RPMI8226 (cell line): ENCODE data around the gene MOSPD2.

Source experiments
- DNase-seq: peaks from one replicate; pipeline ENCODE4 v3.0.0-alpha.2; 2015

MOSPD2 gene

DNA sequence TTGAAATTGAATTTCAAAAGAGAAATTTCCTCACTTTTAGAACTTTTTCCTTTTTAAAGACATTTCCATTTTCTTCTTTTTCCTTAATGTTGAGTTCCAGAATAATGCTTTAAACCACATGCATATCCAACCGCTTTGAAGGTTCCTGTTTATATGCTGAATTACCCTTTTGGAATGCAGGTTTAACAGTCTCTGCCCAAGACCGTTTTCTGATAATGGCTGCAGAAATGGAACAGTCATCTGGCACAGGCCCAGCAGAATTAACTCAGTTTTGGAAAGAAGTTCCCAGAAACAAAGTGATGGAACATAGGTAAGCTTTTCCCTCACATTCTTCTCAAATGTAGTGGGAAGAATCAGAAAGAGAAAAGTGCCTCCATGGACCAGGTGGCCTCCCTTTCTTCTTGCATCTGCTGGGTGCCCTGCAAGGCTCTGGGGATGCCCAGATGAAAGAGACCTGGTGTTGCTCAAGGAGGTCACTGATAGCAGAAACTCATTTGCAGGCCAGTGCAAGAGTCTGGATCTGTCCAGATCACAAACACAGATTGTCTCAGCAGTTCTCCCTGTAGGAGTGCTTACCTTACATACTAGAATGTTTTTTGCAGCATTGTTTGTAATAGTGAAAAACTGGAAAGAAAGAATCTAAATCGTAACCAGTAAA is 42.9 kb downstream of the MOSPD2 start:
- DNase-seq: no peak

DNA sequence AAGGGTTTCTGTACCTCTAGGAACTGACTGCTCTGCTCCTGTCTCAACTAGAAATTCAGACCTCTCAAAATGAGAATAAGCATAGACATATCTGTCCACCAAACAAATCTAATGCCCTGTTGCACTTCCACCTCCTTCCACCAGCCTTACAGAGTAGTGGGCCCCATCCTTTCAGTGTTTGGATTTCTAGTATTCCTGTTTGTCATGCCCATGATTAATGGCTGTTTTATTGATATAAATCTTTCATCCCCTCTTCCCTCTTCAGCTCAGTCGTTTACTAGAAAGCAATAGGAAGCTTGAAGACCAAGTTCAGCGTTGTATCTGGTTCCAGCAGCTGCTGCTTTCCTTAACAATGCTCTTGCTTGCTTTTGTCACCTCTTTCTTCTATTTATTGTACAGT is 46.2 kb downstream of the MOSPD2 start:
- DNase-seq: no peak

DNA sequence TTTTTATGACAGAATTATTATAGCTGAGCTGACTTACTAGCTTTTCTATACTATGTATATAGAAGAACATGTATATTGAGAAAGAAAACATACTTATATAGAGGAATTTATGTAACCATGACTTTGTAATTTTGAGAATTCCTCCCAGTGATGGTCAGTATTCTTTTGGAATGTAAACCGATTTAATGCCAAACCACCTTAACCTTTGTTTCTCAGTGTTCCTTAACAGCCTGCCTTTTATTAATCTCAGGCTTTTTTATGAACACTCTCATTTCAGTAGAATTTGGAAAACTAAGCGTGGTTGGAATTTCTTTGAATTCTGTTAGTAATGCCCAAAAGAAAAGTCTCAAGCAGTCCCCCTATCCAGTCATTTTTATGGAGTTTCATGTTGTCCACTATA is 47.0 kb downstream of the MOSPD2 start:
- DNase-seq: no peak

DNA sequence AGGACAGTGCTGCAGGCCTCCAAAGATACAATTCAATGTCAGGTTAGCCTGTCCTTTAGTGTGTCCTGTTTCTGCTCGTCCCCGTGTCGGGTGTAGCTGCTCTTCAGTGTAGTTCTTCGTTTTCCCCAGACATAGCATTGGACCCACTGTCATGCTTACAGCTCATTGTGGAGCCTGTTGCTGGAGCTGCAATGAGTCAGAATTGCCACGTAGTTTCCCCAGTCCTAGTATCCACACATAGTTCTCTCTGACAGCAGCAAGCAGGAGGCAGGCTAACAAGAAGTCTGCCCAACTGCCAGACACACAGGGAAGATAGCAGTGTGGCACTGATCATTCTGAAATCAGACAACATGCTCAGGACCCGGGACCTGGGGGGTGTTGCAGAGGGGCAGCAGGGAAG is 49.2 kb downstream of the MOSPD2 start:
- DNase-seq: no peak

DNA sequence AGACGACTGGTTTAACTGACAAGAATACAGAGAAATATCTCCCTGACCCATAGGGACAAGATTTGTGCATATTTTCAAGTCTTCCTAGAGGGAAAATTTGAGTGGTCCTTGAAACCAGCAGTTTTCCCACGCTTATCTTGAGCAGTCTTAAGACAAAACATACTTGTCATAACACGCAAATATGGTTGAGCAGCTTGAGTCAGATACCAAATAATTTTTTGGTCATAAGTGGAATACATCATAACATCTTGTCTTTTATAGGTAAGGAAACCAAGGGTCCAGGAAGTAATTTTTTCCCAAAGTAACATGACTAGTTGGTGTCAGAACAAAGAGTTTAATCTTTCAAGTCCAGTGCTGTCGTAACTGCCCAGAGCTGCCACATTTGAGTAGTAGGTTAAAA is 50.5 kb downstream of the MOSPD2 start:
- DNase-seq: no peak

DNA sequence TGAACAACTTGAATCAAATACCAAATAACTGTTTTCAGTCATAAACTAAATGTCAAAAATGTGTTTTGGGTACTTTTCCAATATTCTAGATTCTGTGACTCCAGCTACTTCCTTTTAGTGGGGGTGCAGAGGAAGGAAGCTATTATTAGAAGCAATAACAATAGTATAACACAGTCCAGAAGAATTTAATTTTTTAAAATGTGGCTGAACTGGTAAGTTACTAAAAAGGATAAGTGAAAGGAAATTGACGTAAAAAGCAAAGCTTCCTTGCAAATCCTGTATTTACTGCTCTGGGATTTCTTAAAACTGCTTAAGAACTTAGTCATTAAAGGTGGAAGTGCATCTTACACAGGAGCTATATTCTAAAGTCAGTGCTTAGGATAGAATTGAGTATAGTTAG is 53.2 kb downstream of the MOSPD2 start:
- DNase-seq: no peak

DNA sequence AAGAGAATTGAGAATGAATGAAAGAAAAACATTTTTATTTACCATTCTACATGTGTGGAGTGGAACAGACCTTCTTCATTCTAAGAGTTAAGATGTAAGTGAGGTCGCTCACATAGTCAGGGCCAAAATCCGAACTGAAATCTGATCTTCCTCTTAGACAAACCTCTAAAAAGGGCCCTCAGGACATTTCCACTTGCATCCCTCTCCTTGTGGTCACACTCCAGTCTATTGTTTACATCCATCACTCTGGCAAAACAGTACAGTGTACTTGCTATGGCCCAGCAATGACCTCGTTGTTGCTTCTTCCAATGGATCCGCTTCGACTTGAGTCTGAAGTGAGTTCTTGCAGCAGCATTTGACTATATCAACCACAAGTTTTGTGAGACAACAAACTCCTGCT is 54.2 kb downstream of the MOSPD2 start:
- DNase-seq: no peak

DNA sequence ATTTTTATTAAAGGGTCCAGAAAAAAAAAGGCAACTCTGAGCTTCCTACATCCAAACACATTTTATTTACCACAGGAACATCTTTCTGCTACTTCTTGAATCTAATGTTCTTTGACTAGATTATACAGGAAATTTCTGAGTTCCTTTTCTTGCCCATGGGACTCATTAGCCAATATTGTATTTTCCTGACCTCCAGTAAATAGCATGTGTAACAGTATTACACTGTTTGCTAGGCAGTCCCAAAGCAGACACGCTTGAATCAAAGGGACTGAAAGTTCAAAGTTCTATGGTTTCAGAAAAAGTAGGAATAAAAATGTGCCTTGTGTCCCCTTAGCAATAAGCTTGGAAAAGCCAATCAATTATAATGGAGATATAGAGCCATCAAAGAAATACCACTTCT is 57.4 kb downstream of the MOSPD2 start:
- no peak for DNase-seq

DNA sequence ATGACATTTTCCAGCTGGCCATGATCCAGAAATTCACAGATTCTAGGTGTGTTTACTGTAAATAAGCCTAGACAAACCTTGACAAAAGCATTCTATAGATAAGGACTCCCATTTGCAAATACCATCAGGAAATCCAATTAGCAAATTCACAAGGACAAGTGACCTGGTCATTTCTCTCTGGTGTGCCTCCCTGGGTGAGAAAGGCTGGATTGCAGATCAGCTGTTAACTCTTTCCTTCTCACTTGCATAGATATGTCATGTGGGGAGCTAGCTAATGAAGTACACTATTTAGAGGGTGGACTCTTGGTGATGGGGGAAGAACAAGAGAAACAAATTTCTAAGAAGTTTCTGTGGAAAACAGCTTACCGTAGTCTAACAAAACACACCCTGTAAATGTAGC is 58.9 kb downstream of the MOSPD2 start:
- DNase-seq: no peak

DNA sequence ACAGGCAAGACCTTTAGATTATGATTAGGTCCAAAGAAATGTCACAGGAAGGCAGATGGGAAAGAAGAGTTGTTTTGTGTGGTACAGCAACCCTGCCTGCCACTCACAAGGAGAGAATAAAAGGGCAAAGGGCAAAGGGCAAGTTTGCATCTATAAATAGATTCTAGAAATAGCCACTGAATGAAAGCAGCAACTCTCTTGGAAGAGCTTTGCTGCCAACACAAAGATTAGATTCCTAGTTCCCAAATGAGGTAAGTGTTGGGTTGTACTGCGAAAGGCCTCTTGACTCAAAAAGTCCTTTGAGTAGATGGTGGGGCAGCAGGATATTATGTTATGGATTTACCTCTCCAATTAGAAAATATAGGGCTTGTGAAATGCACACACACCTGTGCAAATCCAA is 61.2 kb downstream of the MOSPD2 start:
- no peak for DNase-seq

DNA sequence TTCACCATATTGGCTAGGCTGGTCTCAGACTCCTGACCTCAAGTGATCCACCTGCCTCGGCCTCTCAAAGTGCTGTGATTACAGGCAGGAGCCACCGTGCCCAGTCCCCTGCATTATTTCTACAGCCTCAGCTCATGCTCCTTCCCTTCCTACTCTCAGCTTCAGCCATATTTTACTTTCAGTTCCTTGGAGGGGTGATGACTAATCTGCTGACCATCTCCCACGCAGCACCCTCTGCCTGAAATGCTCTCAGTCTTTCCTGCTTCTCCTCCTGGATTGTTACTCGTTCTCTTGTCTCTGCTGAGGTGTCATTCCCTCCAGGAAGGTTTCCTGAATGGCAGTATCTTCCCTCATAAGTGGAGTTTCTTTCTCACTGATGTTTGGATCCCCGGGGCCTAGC is 63.3 kb downstream of the MOSPD2 start:
- DNase-seq: no peak

DNA sequence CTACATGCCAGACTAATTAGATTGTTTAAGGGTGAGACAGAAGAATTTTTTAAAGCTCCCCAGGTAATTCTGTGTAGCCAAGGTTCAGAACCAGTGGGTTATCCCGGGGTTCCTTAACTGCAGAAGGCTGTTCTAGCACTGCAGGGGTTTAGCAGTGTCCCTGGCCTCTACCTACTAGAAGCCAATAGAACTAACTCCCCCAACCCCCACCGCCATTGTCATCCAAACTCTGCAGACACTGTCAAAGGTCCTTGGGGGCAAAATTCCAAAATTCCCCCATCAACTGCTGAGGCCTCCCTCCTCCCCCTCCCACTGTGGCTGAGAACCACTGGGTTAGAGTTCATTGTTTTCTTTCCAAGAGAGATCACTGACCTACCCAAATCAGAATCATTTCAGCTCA is 66.4 kb downstream of the MOSPD2 start:
- no peak for DNase-seq

DNA sequence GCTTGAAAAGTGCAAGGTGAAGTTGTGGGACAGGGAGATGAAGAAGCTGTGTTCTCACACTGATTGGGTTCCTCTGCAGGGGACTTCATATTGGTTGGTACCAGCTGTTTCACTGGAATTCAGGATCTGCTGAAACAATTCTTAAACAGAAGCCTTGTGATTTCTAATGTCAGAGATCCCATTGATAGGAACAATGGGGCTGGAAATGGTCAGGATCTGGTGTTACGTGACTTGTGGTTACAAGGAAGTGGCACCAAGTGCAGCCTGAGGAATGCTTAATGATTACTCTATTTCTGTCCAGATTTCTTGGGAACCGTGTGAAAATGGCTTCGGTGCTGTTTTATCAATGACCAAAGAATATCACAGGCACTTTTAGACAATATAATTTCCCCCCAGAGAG is 68.1 kb downstream of the MOSPD2 start:
- no peak for DNase-seq

DNA sequence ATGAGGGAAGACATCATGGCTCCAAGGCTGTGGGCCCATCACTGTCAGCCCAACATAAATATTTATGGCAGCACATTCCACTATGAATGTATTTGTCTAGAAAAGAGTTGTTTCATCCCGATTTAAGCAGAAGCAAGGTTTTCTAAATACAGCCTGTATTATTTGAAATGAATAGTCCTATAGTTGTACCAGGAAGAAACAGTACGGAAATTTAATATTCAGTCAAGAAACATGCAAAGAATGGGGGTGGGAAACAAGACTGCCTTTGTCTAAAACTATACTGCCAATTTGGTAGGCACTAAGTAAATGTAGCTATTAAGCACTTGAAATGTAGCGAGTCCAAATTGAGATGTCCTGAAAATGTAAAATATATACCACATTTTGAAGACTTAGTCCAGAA is 69.1 kb downstream of the MOSPD2 start:
- no peak for DNase-seq

DNA sequence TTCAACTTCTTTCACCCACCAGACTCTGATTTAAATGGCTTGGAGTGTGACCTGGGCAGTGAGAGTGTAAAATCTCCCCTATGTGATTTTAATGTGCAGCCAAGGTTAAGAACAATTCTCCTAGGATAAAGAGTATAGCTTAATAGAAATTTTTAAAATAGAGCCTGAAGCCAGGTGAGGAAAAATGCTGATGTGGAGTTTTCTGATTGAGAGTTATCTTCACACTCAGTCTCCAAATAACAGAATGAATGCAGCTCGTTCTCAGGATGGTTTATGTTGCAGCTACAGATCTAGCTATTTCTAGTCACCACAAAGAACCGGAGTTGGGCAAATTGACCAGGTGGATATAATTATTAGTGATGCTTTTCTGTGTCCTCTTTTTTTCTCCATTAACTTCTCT is 70.7 kb downstream of the MOSPD2 start:
- no peak for DNase-seq

DNA sequence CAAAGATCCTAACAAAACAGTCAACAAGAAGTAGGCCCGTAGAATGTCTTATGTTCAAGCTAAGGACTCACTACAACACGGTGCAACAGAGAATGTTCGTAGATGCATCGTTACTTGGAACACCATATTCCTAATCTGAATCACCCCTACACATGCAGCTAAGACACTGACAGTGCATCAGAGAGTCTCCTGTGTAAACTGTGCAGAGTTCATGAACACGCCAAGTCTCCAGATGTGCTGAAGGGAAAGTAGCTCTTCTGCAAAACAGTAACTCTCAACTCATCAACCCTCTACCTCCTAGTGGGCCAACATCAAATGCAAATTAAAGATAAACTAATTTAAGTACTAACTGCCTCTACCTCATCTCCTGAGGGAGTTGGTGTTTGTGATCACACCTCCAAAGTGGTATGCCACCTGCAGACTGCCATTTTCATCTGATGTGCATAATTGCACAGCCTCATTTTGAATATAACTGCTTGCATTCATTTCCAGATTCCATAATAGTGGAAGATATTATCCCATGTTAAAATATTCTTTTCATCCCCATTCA is 73.5 kb downstream of the MOSPD2 start:
- DNase-seq: no peak

DNA sequence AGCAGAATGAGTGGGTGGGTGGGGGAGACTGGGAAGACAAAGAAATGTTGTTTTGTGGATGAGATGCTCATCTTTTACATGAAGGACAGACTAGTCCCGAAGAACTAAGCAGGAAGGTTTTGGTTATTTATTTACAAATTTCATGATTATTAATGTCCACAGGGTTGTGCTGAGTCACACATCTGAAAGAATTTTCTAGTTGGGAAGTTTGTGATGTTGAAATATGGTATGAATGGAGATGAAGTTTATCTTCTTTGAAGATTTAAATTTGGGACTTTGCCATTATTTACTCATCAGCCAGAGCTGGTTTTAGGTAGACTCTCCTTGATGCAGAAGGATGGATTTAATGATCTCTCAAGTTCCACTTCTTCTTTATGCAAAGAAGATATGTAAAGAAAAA is 75.5 kb downstream of the MOSPD2 start:
- no peak for DNase-seq

DNA sequence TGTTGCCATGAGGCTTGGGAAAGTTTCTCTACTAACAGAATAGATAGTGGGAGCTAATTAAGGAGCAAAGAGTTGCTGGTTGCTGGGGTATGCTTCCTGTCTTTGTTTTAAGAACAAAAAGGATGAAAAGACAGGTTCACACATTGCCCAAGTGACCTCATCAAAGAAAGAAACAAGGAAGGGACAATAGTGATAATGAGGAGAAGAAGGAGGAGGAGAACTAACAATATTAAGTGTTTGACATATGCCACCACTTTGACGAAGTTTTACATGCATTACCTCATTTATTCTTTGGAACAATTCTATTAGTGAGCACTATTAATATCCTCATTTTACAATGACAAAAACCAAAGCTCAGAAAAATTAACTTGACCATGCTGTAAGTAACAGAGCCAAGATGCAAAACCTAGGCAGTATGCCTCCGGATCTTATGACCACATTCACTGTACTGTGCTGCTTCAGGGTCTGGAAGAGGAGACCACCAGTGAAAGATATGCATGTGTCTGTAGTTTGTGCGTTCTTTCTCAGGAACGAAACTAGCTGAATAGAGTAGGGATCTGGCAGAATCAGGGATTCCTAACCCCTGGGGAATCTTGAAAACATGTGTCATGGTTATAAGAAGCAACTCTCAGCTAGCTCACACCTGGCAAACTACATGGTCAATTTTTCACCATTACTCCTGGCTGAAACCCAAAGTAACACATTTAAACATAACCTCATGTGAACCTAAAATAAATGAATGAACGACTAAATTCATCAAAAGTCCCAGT is 83.8 kb downstream of the MOSPD2 start:
- DNase-seq: no peak

DNA sequence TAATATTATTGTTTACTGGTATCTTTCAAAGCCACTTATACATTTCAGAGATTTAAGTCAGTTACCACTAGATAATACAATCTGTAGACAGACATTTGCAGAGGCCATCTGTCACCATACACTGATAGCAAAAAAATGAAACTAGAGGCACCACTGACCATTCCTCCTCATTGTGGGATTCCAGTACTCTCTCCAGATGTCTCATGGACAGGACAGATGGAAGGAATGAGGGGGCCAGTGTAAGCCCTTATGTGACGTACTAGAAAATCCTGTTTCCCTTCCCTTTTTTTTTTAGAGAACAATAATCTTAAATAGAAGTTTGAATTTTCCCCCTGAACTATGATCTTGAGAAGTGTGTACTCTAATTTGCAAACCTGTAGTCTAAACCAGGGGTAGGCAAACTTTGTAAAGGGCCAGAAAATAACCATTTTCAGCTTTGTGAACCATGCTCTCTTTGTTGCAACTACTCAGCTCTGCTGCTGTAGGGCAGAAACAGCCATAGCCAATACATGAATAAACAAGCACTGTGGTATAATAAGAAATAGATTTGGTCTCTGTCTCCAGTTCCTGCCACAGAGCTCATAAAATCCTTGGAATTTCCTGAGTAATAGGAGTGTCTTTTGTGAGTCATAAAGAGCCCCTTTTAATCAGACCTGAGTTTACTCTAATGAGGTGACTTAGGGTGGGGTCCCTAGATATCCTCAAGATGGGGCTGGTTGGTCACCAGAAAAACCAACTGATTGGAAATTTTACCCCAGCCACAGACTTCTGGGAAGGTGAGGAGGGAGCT is 90.4 kb downstream of the MOSPD2 start:
- no peak for DNase-seq

DNA sequence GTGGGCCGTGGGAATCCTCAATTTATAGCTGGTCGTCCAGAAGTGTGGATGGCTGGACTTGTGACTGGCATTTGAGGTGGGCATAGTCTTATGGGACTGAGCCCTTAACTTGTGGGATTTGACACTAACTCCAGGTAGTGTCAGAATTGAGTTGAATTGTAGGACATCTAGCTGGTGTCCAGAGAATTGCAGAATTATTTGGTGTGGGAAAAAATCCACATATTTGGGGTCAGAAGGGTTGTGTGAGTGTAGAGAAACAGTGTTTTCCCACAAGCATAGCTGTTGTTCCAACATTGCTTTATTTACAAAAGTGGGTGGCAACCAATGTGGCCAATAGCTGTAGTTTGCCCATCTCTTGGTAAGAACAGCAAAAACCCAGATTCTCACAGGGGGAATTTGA is 91.3 kb downstream of the MOSPD2 start:
- DNase-seq: no peak
